ENCODE measurements around the gene TSPAN2.

- TF ChIP-seq POLR2A (IDR thresholded peaks at IDR 0.05) (no peak), EP300 (IDR thresholded peaks at IDR 0.05; ENCODE audit: low read depth) (no peak), CTCF (IDR thresholded peaks at IDR 0.05) (no peak)
These were observed 6.4 kb downstream of the TSPAN2 start for GRCh38 chr1:115082949-115083348.
